Neutrophil (primary cell): Measurements from ENCODE around the gene HABP2.

Experiments used
- H3K27ac ChIP-seq: fragments of 200-600 bp; sonication (generic); 2 replicates; pipeline ENCODE4 v1.5.1; 2016; ENCODE audit warnings: mild to moderate bottlenecking, moderate library complexity
- H3K27me3 ChIP-seq: fragments of 200-600 bp; sonication (generic); 2 replicates; pipeline ENCODE4 v1.6.0; 2016; ENCODE audit warnings: mild to moderate bottlenecking
- H3K36me3 ChIP-seq: fragments of 200-600 bp; sonication (generic); 2 replicates; pipeline ENCODE4 v1.5.1; 2017
- H3K4me1 ChIP-seq, 2 experiments: fragments of 200-600 bp in 1 of 2; sonication (generic) in 1 of 2; 1 replicate in 1 of 2; 2 replicates in 1 of 2; pipeline versions ENCODE4 v1.5.1 to v1.6.1; 2013 to 2016; ENCODE audit warnings: low read depth in 1 of 2, low read length in 1 of 2, mild to moderate bottlenecking in 1 of 2, moderate library complexity in 1 of 2; ENCODE audit not compliant: control insufficient read depth in 1 of 2, insufficient read depth in 1 of 2
- H3K4me3 ChIP-seq, 2 experiments: fragments of 200-600 bp in 1 of 2; sonication (generic) in 1 of 2; 1 replicate in 1 of 2; 2 replicates in 1 of 2; pipeline ENCODE4 v1.5.1; 2013 to 2016; ENCODE audit warnings: low read depth in 1 of 2, low read length in 1 of 2, mild to moderate bottlenecking in 1 of 2, moderate library complexity in 1 of 2
- H3K9me3 ChIP-seq: fragments of 200-600 bp; sonication (generic); 2 replicates; pipeline ENCODE4 v1.5.1; 2016
- CTCF ChIP-seq: fragments of 200-600 bp; sonication (generic); IDR thresholded peaks from 2 replicates; pipeline ENCODE4 v1.5.1; 2016; ENCODE audit warnings: antibody characterized with exemption

HABP2 gene

GRCh38 chr10:113549856-113550255, 3.0 kb upstream of the HABP2 start:
- TF ChIP-seq CTCF: no peak
- no peaks in the 10 kb centered on the region for H3K9me3 ChIP-seq
- H3K27me3 ChIP-seq: peaks cover 6% of the 10 kb centered on the region
- H3K4me1 ChIP-seq: no peaks in the 10 kb centered on the region
- no peak overlapping the region for H3K4me3 ChIP-seq
- H3K36me3 ChIP-seq: no peaks in the 10 kb centered on the region
- H3K27ac ChIP-seq: no peak overlapping the region

GRCh38 chr10:113550365-113550764, 2.5 kb upstream of the HABP2 start:
- H3K27ac ChIP-seq: no peak overlapping the region
- H3K36me3 ChIP-seq: no peaks in the 10 kb centered on the region
- H3K9me3 ChIP-seq: no peaks in the 10 kb centered on the region
- no peaks in the 10 kb centered on the region for H3K4me1 ChIP-seq
- H3K4me3 ChIP-seq: no peak overlapping the region
- H3K27me3 ChIP-seq: peaks cover 6% of the 10 kb centered on the region
- TF ChIP-seq CTCF: no peak

GRCh38 chr10:113552014-113552413, 839 bp upstream of the HABP2 start:
- H3K27ac ChIP-seq: no peak overlapping the region

GRCh38 chr10:113553149-113553548, 296 bp downstream of the HABP2 start:
- H3K4me3 ChIP-seq: no peak overlapping the region

More at GRCh38 chr10:113552014-113552413, 839 bp upstream of the HABP2 start:
- no peaks in the 10 kb centered on the region for H3K9me3 ChIP-seq
- H3K36me3 ChIP-seq: no peaks in the 10 kb centered on the region
- H3K4me1 ChIP-seq: no peaks in the 10 kb centered on the region
- peaks cover 17% of the 10 kb centered on the region for H3K27me3 ChIP-seq
- no peak overlapping the region for H3K4me3 ChIP-seq
- no peak for TF ChIP-seq CTCF

GRCh38 chr10:113554214-113554613, 1.4 kb downstream of the HABP2 start:
- Histone ChIP-seq H3K9me3 (no peaks in the 10 kb centered on the region), H3K4me1 (no peaks in the 10 kb centered on the region), H3K27ac (no peak overlapping the region), H3K27me3 (peaks cover 38% of the 10 kb centered on the region), H3K4me3 (no peak overlapping the region), H3K36me3 (no peaks in the 10 kb centered on the region)
- TF ChIP-seq CTCF: no peak

More at GRCh38 chr10:113553149-113553548, 296 bp downstream of the HABP2 start:
- H3K27me3 ChIP-seq: peaks cover 29% of the 10 kb centered on the region
- no peak for TF ChIP-seq CTCF
- H3K4me1 ChIP-seq: no peaks in the 10 kb centered on the region
- no peak overlapping the region for H3K27ac ChIP-seq
- H3K36me3 ChIP-seq: no peaks in the 10 kb centered on the region
- no peaks in the 10 kb centered on the region for H3K9me3 ChIP-seq

GRCh38 chr10:113555245-113555644, 2.4 kb downstream of the HABP2 start:
- no peak for TF ChIP-seq CTCF
- Histone ChIP-seq H3K36me3 (no peaks in the 10 kb centered on the region), H3K4me1 (no peaks in the 10 kb centered on the region), H3K27me3 (peaks cover 38% of the 10 kb centered on the region), H3K9me3 (no peaks in the 10 kb centered on the region), H3K4me3 (no peak overlapping the region), H3K27ac (no peak overlapping the region)
